NCI-H774 (cell line): Measurements from ENCODE around the gene LRRC10.

Experiments
- DNase-seq: peaks from one replicate; lab custom pipeline; 2025; lab: John Stamatoyannopoulos, UW

LRRC10 gene

GRCh38 chr12:69566603-69567002 lies 44.1 kb downstream of the LRRC10 start:
- DNase-seq = no peak

DNA sequence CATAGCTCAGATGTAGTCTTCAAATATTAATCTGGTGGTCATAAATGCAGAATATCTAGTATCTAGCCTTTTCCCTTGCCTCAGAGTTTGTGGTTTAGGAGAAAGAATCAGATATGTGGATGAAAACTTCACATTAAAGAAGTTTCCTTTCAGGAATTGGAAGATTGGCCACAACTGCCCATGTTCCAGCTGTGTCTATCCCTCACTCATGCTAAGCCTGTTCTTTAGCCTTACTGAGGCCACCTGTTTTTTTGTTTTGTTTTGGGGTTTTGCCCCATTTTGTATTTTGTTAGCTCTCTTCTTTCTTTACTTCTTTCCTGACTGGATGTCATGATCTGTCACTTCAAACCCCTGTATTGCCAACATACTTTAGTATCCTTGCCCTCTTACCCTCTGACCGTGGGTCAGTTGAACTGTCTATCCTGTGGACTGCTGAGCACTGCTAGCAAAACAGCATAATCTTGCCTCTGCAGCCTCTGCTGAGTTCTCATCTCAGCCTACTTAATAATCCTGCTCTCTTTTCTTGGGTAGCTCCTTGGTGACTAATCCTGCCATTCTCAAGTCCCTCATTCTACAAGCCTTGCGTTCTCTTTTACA lies 47.4 kb downstream of the LRRC10 start:
- no peak for DNase-seq
